Epithelial cell of proximal tubule (primary cell): Measurements from ENCODE around the gene LIME1. TPM values are rescaled to one million over a fixed set of nuclear protein-coding genes. Genes with fewer than 3 reads are reported as not detected.
A peak's percentile ranks its signal among the peaks of the same experiment; 100 is the strongest.

ENCODE experiments used
- DNase-seq: peaks from one replicate; pipeline ENCODE4 v3.0.0-alpha.2; 2011; ENCODE audit warnings: low read depth
- H3K4me3 ChIP-seq: 2 replicates; pipeline ENCODE4 v1.5.1; 2011; ENCODE audit warnings: low read depth, mild to moderate bottlenecking, low read length
- CTCF ChIP-seq: conservative IDR thresholded peaks from 2 replicates; pipeline ENCODE4 v1.5.1; 2012; ENCODE audit warnings: low read depth, mild to moderate bottlenecking, low read length
- total RNA-seq: library from RNA; depleted of rRNA; stranded (reverse); fragments of >200 nt; gene quantifications from 2 replicates; pipeline ENCODE4 v1.2.3, GENCODE V29; 2015

The LIME1 gene
- total RNA-seq, 1 donor from 2014 or later = 19.1 TPM

- no peak for TF ChIP-seq CTCF
- no peak overlapping the region for H3K4me3 ChIP-seq
- no peak for DNase-seq
Measured at GRCh38 chr20:63767886-63768285, 31.4 kb downstream of the LIME1 start.

GRCh38 chr20:63768591-63769515, 32.4 kb downstream of the LIME1 start:
- DNase-seq = no peak
- TF ChIP-seq CTCF = no peak
- no peak overlapping the region for H3K4me3 ChIP-seq

DNA sequence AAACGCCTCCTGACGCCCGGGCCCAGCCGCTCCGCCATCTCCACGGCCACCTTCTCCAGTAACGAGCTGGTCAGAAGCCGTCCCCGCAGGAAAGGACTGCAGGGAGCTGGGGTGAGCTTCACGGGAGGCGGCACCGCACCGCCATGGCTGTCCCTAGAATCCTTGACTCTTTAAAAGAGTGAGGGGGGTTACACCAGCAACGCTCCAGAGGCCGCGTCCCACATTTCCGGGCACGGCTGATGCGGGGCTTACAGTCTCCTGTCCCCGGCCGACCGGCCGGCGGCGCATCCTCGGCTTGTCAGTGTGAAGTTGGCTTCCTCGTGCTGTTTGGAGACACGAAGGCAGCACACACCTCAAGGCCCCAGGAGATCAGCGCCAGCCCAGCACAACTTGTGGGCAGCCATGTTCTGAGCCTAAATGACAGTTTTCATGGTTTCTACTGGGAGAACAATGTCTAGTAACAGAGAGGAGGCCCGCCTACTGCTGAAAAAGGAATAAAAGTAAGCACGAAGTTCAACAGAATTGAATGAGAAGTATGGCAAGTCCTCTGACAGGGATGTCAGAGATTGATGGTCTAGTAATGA, 33.5 kb downstream of the LIME1 start:
- TF ChIP-seq CTCF = no peak
- no peak overlapping the region for H3K4me3 ChIP-seq
- no peak for DNase-seq

DNA sequence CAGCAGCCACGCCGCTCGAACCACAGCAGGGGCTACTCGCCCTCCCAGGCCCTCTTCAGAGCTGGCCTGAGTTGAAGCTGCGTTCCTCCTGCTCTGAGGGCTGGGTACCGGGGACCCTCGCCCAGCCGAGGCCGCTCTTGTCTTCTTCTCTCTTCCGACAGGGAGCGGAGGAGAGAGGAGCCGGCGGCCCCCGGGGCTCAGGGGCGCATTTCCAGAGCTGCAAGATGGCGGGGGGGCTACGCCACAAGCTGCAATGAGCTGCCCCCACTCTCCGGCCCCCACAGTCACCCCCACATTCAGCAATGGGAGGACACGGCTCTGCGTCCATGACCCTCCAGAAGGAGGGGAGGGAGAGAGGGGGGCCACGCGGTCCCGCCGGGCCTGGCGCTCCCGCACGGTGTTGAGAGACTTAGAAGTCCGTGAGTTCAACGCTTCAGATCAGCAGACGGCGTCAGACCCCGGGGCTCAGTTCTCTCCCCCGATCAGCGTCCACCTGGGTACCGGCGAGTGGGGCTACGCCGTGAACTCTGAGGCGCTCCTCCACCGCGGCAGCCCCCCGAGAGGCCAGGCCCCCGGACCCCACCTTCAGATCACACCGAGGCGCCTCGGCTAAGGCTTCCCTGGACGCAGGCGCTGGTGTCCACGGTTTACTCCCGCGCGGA, 34.7 kb downstream of the LIME1 start:
- no peak overlapping the region for H3K4me3 ChIP-seq
- DNase-seq = no peak
- no peak for TF ChIP-seq CTCF

GRCh38 chr20:63772781-63773518, 36.5 kb downstream of the LIME1 start:
- no peak overlapping the region for H3K4me3 ChIP-seq
- no peak for TF ChIP-seq CTCF
- peak; percentile 1 for DNase-seq

GRCh38 chr20:63773571-63774241, 37.2 kb downstream of the LIME1 start:
- DNase-seq = no peak
- no peak for TF ChIP-seq CTCF
- H3K4me3 ChIP-seq = no peak overlapping the region
